ENCODE data around the gene NFIX.

Gene NFIX

GRCh38 chr19:13054626-13055212, 59.4 kb downstream of the NFIX start:
- H3K4me3 ChIP-seq (ENCODE audit: low read length): no peak overlapping the region
- TF ChIP-seq CTCF (conservative IDR thresholded peaks at IDR 0.05; ENCODE audit: low read depth, low read length): no peak

GRCh38 chr19:13055213-13056051, 60.2 kb downstream of the NFIX start:
- peak overlapping the region; percentile 4 for H3K4me3 ChIP-seq (ENCODE audit: low read length)
- TF ChIP-seq CTCF (conservative IDR thresholded peaks at IDR 0.05; ENCODE audit: low read depth, low read length): peak; percentile 12
- DNase-seq (ENCODE audit: low read depth): peak; percentile 90

More at GRCh38 chr19:13054626-13055212, 59.4 kb downstream of the NFIX start:
- DNase-seq (ENCODE audit: low read depth): no peak

- H3K4me3 ChIP-seq (ENCODE audit: low read length): peak overlapping the region; percentile 4
- TF ChIP-seq CTCF (conservative IDR thresholded peaks at IDR 0.05; ENCODE audit: low read depth, low read length): no peak
- no peak for DNase-seq (ENCODE audit: low read depth)
These were observed 60.9 kb downstream of the NFIX start for GRCh38 chr19:13056052-13056660.

DNA sequence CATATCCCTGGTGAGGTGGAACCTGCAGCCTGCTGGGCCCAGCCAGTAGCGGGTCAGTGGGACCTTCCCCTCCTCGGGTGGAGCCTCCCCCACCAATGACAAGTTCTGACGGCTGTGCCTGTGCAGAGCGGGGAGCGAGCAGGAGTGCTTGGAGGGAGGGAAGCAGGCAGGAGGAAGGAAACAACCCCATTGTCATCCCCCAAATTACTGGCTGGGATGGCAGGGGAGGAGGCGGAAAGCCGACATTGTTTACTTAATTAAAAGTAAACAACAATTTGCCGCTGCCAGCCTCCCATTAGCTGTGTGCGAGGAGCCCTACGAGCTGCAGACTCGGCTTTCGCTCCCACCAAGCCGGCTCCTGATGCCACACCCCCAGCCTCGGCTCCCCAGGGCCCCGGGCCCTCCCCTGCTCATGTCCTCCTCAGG, 61.9 kb downstream of the NFIX start:
- H3K4me3 ChIP-seq (ENCODE audit: low read length): no peak overlapping the region
- DNase-seq (ENCODE audit: low read depth): no peak
- TF ChIP-seq CTCF (conservative IDR thresholded peaks at IDR 0.05; ENCODE audit: low read depth, low read length): no peak

- TF ChIP-seq CTCF (conservative IDR thresholded peaks at IDR 0.05; ENCODE audit: low read depth, low read length): no peak
- DNase-seq (ENCODE audit: low read depth): no peak
- no peak overlapping the region for H3K4me3 ChIP-seq (ENCODE audit: low read length)
These were observed 62.5 kb downstream of the NFIX start for GRCh38 chr19:13057744-13058143.

DNA sequence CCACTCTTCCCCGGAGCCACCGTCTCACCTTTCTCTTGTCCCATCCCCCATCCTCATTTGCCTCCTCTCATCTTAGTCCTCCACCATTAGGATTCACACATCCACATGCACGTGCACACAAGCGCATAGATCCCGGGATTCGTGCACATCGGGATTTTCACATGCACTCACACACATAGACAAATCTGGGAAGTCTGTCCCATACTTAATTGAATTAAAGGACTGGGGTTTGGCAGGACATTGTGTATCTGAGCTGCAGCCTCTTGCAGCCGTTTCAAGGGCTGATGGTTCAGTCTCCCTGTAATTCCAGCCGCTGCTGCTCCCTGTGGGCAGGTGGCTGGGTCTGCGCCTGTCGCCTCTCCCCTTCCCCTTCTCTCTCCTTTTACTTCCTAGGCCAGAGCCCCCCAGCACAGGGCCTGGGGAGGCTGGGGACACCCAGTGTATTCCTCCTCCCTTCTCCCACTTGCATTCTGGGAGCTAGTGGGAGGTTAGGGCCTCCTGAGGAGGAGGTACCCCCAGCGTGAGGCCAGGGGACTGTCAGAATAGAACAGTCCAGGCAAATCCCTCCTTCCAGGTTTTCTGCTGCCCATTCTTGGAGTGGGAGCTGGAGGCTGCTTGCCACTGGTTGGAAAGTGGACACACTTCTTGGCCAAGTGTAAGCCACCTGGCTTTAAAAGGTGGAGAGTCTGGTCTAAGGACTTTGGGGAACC, 63.8 kb downstream of the NFIX start:
- H3K4me3 ChIP-seq (ENCODE audit: low read length): no peak overlapping the region
- TF ChIP-seq CTCF (conservative IDR thresholded peaks at IDR 0.05; ENCODE audit: low read depth, low read length): peak; percentile 15
- DNase-seq (ENCODE audit: low read depth): no peak

Data from retinal pigment epithelial cell (primary cell).